B cell (primary cell): ENCODE measurements around the gene PPIL1. TPM values are rescaled to one million over a fixed set of nuclear protein-coding genes. Genes with fewer than 3 reads are reported as not detected.

Experiments used
- ATAC-seq: fragments of 200-7000 bp; cut with Tn5 transposase; one replicate; pipeline ENCODE4 v1.10.0; 2021; ENCODE audit warnings: low read depth, mild to moderate bottlenecking, moderate number of reproducible peaks, moderate library complexity
- CTCF ChIA-PET: fragments of 350-600 bp; sonication (Branson Sonifier 250); formaldehyde crosslinking; loops from one replicate; lab custom pipeline; 2021; ENCODE audit warnings: antibody characterized with exemption, inconsistent platforms; lab: Charles Lee
- POLR2A ChIA-PET: fragments of 350-600 bp; sonication (Branson Sonifier 250); formaldehyde crosslinking; loops from one replicate; lab custom pipeline; 2021; ENCODE audit warnings: antibody characterized with exemption; lab: Charles Lee
- DNase-seq: peaks from one replicate; pipeline ENCODE4 v3.0.0; 2013
- H2AFZ ChIP-seq: 2 replicates; pipeline ENCODE4 v1.6.1; 2012; ENCODE audit warnings: mild to moderate bottlenecking, low read depth, low read length; ENCODE audit not compliant: insufficient read depth, poor library complexity, severe bottlenecking
- H3K27ac ChIP-seq, 2 donors: 1 replicate in 1 of 2; 2 replicates in 1 of 2; pipeline ENCODE4 v1.5.1; 2012 to 2013; ENCODE audit warnings: low read length in 2 of 2, mild to moderate bottlenecking in 2 of 2, moderate library complexity in 1 of 2
- H3K27me3 ChIP-seq, 4 experiments: fragments of 200-600 bp in 1 of 4; sonication (generic) in 1 of 4; replicated peaks in 1 of 4; 1 replicate in 2 of 4; 2 replicates in 2 of 4; pipeline versions ENCODE4 v1.6.1 to v1.7.0; 2013 to 2016; ENCODE audit warnings: low read length in 3 of 4, mild to moderate bottlenecking in 2 of 4, mixed read lengths in 1 of 4, moderate library complexity in 1 of 4; ENCODE audit not compliant: insufficient read depth in 4 of 4, control insufficient read depth in 3 of 4; ENCODE audit errors: control extremely low read depth in 1 of 4
- H3K36me3 ChIP-seq, 2 experiments: replicated peaks in 1 of 2; 1 replicate in 1 of 2; 2 replicates in 1 of 2; pipeline versions ENCODE4 v1.6.1 to v1.7.1; 2013; ENCODE audit warnings: low read length in 1 of 2; ENCODE audit not compliant: insufficient read depth in 2 of 2, control insufficient read depth in 1 of 2; ENCODE audit errors: control extremely low read depth in 1 of 2, extremely low read depth in 1 of 2
- H3K4me1 ChIP-seq, 2 donors: fragments of 200-600 bp in 1 of 2; sonication (generic) in 1 of 2; 1 replicate in 1 of 2; 2 replicates in 1 of 2; pipeline versions ENCODE4 v1.5.1 to v1.6.1; 2013 to 2017; ENCODE audit warnings: low read length in 2 of 2; ENCODE audit not compliant: control insufficient read depth in 2 of 2, insufficient read depth in 2 of 2
- H3K4me2 ChIP-seq: replicated peaks from 2 replicates; pipeline ENCODE3; 2012; ENCODE audit warnings: mild to moderate bottlenecking, low read depth, low read length; ENCODE audit not compliant: poor library complexity, severe bottlenecking
- H3K4me3 ChIP-seq, 5 experiments: fragments of 200-600 bp in 1 of 5; sonication (generic) in 1 of 5; 1 replicate in 3 of 5; 2 replicates in 2 of 5; pipeline versions ENCODE4 v1.5.1 to v1.7.0; 2011 to 2016; ENCODE audit warnings: low read length in 4 of 5, mild to moderate bottlenecking in 4 of 5, low read depth in 2 of 5, control low read depth in 1 of 5, moderate library complexity in 1 of 5; ENCODE audit not compliant: insufficient read depth in 1 of 5; ENCODE audit errors: control extremely low read depth in 1 of 5, extremely low read depth in 1 of 5
- H3K79me2 ChIP-seq: fragments of 200-600 bp; sonication (generic); one replicate; pipeline ENCODE4 v1.6.0; 2016; ENCODE audit warnings: low read length; ENCODE audit not compliant: control insufficient read depth, insufficient read depth
- H3K9ac ChIP-seq: fragments of 200-600 bp; sonication (generic); 2 replicates; pipeline ENCODE4 v1.6.1; 2017; ENCODE audit warnings: mild to moderate bottlenecking, low read length, moderate library complexity
- H3K9me3 ChIP-seq, 3 donors: one replicate each; pipeline versions ENCODE4 v1.6.1 to v1.7.1; 2013; ENCODE audit warnings: low read length in 2 of 3; ENCODE audit not compliant: control insufficient read depth in 2 of 3, insufficient read depth in 1 of 3; ENCODE audit errors: control extremely low read depth in 1 of 3
- H4K20me1 ChIP-seq: 2 replicates; pipeline ENCODE4 v1.6.0; 2012; ENCODE audit warnings: mild to moderate bottlenecking, low read length; ENCODE audit not compliant: insufficient read depth, control insufficient read depth, poor library complexity, severe bottlenecking
- H3K27ac Mint-ChIP-seq: one replicate; pipeline ENCODE4 v1.8.0; 2021; ENCODE audit warnings: mixed read lengths
- H3K27me3 Mint-ChIP-seq: one replicate; pipeline ENCODE4 v1.8.0; 2021; ENCODE audit warnings: mixed read lengths
- H3K4me1 Mint-ChIP-seq: one replicate; pipeline ENCODE4 v1.8.0; 2021; ENCODE audit warnings: mixed read lengths
- H3K4me3 Mint-ChIP-seq: one replicate; pipeline ENCODE4 v1.8.0; 2021; ENCODE audit warnings: mixed read lengths
- H3K9me3 Mint-ChIP-seq: one replicate; pipeline ENCODE4 v1.8.0; 2022; ENCODE audit warnings: mixed read lengths; ENCODE audit not compliant: insufficient read depth
- EZH2 ChIP-seq: IDR thresholded peaks from 2 replicates; pipeline ENCODE4 v1.6.1; 2012; ENCODE audit warnings: borderline replicate concordance, low read depth, mild to moderate bottlenecking, moderate library complexity, low read length; ENCODE audit not compliant: insufficient read depth, poor library complexity, severe bottlenecking
- WGBS: methylation state at CpG from one replicate; pipeline ENCODE4 v1.1.5; 2013; ENCODE audit warnings: missing lambda C conversion rate; ENCODE audit not compliant: insufficient coverage; 5-methylcytosine and 5-hydroxymethylcytosine counted together
- intact Hi-C: fragments of 100-400 bp; cut with micrococcal nuclease; formaldehyde crosslinking; loops from one replicate; pipeline ENCODE4 v1.10.0; 2022
- polyA plus RNA-seq: library from polyadenylated mRNA; depleted of rRNA; stranded (reverse); fragments of >200 nt; gene quantifications from 2 replicates; pipeline ENCODE4 v1.2.3, GENCODE V29; 2012
- total RNA-seq, 2 donors: library from RNA; stranded (reverse); fragments of 120-200 nt in 1 of 2; gene quantifications; 1 replicate in 1 of 2; 2 replicates in 1 of 2; pipeline versions ENCODE4 v1.2.3 to v1.2.4, GENCODE V29; 2013 to 2022
- TF ChIP-seq, protein P1 (sequence below): fragments of 200-600 bp; IDR thresholded peaks from one replicate; pipeline ENCODE4 v1.8.0; 2022; ENCODE audit warnings: antibody characterized with exemption, mild to moderate bottlenecking

PPIL1 gene
- total and polyA plus RNA-seq, 2 donors (not counting 1 experiment from before 2014, with no cell fraction given): 2.9 to 7.0 TPM

DNA sequence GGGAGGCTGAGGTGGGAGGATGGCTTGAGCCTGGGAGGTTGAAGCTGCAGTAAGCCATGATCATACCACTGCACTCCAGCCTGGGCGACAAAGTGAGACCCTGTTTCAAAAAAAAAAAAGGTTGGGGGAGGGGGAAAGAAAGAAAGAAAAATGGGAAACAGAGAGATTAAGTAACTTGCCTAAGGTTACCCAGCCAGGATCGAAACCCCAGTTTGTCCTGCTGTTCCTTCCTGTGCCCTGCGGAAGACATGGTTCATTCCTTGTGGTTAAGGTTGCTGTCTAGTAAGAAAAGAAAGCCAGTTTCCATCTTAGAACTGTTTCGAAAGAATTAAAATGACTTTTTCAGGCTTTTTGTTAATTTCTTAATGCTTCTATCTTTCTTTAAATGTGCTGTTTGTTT, 41.0 kb upstream of the PPIL1 start:
- no peaks in the 10 kb centered on the region for H3K27me3 Mint-ChIP-seq
- 92% methylated on average over 3 of the region's 4 CpGs for WGBS
- no peak overlapping the region for H3K4me3 ChIP-seq
- ChIA-PET POLR2A (no interaction called here), CTCF (interaction anchor here (0.8 to 2.1 kb wide), 3 partner anchors 17 to 102 kb away, joined by 3 to 6 read pairs (median 3); no protein-coding TSS in a partner anchor)
- intact Hi-C loops: no loop called here
- peaks cover 14% of the 10 kb centered on the region for H3K4me1 Mint-ChIP-seq
- no peaks in the 10 kb centered on the region for H4K20me1 ChIP-seq
- H3K27me3 ChIP-seq: no peaks in the 10 kb centered on the region
- H3K27ac ChIP-seq: no peak overlapping the region
- H3K79me2 ChIP-seq: no peaks in the 10 kb centered on the region
- no peaks in the 10 kb centered on the region for H3K9me3 ChIP-seq
- H3K4me1 ChIP-seq: peaks cover 13 to 16% of the 10 kb centered on the region in 2 donors
- no peaks in the 10 kb centered on the region for H3K9me3 Mint-ChIP-seq
- TF ChIP-seq EZH2: no peak
- TF ChIP-seq, protein P1, sequence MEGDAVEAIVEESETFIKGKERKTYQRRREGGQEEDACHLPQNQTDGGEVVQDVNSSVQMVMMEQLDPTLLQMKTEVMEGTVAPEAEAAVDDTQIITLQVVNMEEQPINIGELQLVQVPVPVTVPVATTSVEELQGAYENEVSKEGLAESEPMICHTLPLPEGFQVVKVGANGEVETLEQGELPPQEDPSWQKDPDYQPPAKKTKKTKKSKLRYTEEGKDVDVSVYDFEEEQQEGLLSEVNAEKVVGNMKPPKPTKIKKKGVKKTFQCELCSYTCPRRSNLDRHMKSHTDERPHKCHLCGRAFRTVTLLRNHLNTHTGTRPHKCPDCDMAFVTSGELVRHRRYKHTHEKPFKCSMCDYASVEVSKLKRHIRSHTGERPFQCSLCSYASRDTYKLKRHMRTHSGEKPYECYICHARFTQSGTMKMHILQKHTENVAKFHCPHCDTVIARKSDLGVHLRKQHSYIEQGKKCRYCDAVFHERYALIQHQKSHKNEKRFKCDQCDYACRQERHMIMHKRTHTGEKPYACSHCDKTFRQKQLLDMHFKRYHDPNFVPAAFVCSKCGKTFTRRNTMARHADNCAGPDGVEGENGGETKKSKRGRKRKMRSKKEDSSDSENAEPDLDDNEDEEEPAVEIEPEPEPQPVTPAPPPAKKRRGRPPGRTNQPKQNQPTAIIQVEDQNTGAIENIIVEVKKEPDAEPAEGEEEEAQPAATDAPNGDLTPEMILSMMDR: no peak
- H3K9ac ChIP-seq: no peak overlapping the region
- H3K4me2 ChIP-seq: no peak overlapping the region
- H3K4me3 Mint-ChIP-seq: no peak overlapping the region
- H3K36me3 ChIP-seq: peaks cover 0 to 78% of the 10 kb centered on the region in 2 experiments
- ATAC-seq (no peak), DNase-seq (no peak)
- no peak overlapping the region for H2AFZ ChIP-seq
- H3K27ac Mint-ChIP-seq: no peak overlapping the region

DNA sequence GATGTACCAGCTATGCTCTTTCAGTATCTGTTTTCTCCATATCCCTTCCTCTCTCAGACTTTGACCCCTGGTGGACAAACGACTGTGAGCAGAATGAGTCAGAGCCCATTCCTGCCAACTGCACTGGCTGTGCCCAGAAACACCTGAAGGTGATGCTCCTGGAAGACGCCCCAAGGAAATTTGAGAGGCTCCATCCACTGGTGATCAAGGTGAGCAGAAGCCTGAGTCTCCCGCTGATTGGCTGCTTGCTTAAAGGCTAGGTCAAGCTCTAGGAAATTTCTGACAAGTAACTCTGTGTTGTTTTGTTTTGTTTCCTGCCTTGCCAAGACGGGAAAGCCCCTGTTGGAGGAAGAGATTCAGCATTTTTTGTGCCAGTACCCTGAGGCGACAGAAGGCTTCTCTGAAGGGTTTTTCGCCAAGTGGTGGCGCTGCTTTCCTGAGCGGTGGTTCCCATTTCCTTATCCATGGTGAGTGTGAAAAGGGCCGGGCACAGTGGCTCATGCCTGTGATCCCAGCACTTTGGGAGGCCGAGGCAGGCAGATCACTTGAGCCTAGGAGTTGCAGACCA, 39.7 kb upstream of the PPIL1 start:
- ChIA-PET POLR2A (no interaction called here), CTCF (interaction anchor here (0.9 to 2.8 kb wide), 4 partner anchors 28 to 295 kb away, joined by 3 to 9 read pairs (median 3); partner anchors contain the start of gene C6orf89)
- H4K20me1 ChIP-seq: no peaks in the 10 kb centered on the region
- TF ChIP-seq, protein P1: no peak
- TF ChIP-seq EZH2: no peak
- Mint-ChIP-seq H3K4me3 (no peak overlapping the region), H3K9me3 (no peaks in the 10 kb centered on the region), H3K27ac (no peak overlapping the region), H3K27me3 (no peaks in the 10 kb centered on the region), H3K4me1 (peaks cover 14% of the 10 kb centered on the region)
- no peaks in the 10 kb centered on the region for H3K27me3 ChIP-seq
- 95% methylated on average over 9 of the region's 10 CpGs for WGBS
- intact Hi-C loops: no loop called here
- no peak for DNase-seq
- H3K27ac ChIP-seq: no peak overlapping the region
- ATAC-seq: no peak
- H3K9ac ChIP-seq: no peak overlapping the region
- H3K4me1 ChIP-seq: peaks cover 13 to 16% of the 10 kb centered on the region in 2 donors
- H3K4me2 ChIP-seq: no peak overlapping the region
- no peak overlapping the region for H2AFZ ChIP-seq
- H3K9me3 ChIP-seq: no peaks in the 10 kb centered on the region
- H3K4me3 ChIP-seq: no peak overlapping the region
- H3K79me2 ChIP-seq: no peaks in the 10 kb centered on the region
- peaks cover 0 to 75% of the 10 kb centered on the region in 2 experiments for H3K36me3 ChIP-seq
